Neutrophil (primary cell): ENCODE measurements around the gene RFWD3.

Experiments
- H3K27ac ChIP-seq: fragments of 200-600 bp; sonication (generic); 2 replicates; pipeline ENCODE4 v1.5.1; 2016; ENCODE audit warnings: mild to moderate bottlenecking, moderate library complexity
- H3K27me3 ChIP-seq: fragments of 200-600 bp; sonication (generic); 2 replicates; pipeline ENCODE4 v1.6.0; 2016; ENCODE audit warnings: mild to moderate bottlenecking
- H3K36me3 ChIP-seq: fragments of 200-600 bp; sonication (generic); 2 replicates; pipeline ENCODE4 v1.5.1; 2017
- H3K4me1 ChIP-seq, 2 experiments: fragments of 200-600 bp in 1 of 2; sonication (generic) in 1 of 2; 1 replicate in 1 of 2; 2 replicates in 1 of 2; pipeline versions ENCODE4 v1.5.1 to v1.6.1; 2013 to 2016; ENCODE audit warnings: low read depth in 1 of 2, low read length in 1 of 2, mild to moderate bottlenecking in 1 of 2, moderate library complexity in 1 of 2; ENCODE audit not compliant: control insufficient read depth in 1 of 2, insufficient read depth in 1 of 2
- H3K4me3 ChIP-seq, 2 experiments: fragments of 200-600 bp in 1 of 2; sonication (generic) in 1 of 2; 1 replicate in 1 of 2; 2 replicates in 1 of 2; pipeline ENCODE4 v1.5.1; 2013 to 2016; ENCODE audit warnings: low read depth in 1 of 2, low read length in 1 of 2, mild to moderate bottlenecking in 1 of 2, moderate library complexity in 1 of 2
- H3K9me3 ChIP-seq: fragments of 200-600 bp; sonication (generic); 2 replicates; pipeline ENCODE4 v1.5.1; 2016
- CTCF ChIP-seq: fragments of 200-600 bp; sonication (generic); IDR thresholded peaks from 2 replicates; pipeline ENCODE4 v1.5.1; 2016; ENCODE audit warnings: antibody characterized with exemption

Gene RFWD3

GRCh38 chr16:74710401-74710800, 43.7 kb upstream of the RFWD3 start:
- Histone ChIP-seq H3K9me3 (no peaks in the 10 kb centered on the region), H3K27me3 (no peaks in the 10 kb centered on the region), H3K27ac (no peak overlapping the region), H3K36me3 (no peaks in the 10 kb centered on the region), H3K4me3 (no peak overlapping the region), H3K4me1 (peaks cover 29 to 44% of the 10 kb centered on the region in 2 experiments)
- TF ChIP-seq CTCF: no peak

- H3K4me3 ChIP-seq: peak overlapping the region in 1 of 2 experiments; percentile 10
- H3K27ac ChIP-seq: peak overlapping the region; percentile 73
- no peaks in the 10 kb centered on the region for H3K36me3 ChIP-seq
- peaks cover 32 to 52% of the 10 kb centered on the region in 2 experiments for H3K4me1 ChIP-seq
- peak; percentile 96 for TF ChIP-seq CTCF
- no peaks in the 10 kb centered on the region for H3K27me3 ChIP-seq
- H3K9me3 ChIP-seq: no peaks in the 10 kb centered on the region
Observed at GRCh38 chr16:74709441-74709877, 42.8 kb upstream of the RFWD3 start.

- H3K27me3 ChIP-seq: no peaks in the 10 kb centered on the region
- TF ChIP-seq CTCF: no peak
- peak within 1 kb of the TSS; percentile 74 to 87 for H3K4me3 ChIP-seq
- peaks cover 6% of the 10 kb centered on the region for H3K36me3 ChIP-seq
- no peaks in the 10 kb centered on the region for H3K9me3 ChIP-seq
- peaks cover 70 to 93% of the 10 kb centered on the region in 2 experiments for H3K4me1 ChIP-seq
- H3K27ac ChIP-seq: peak within 1 kb of the TSS; percentile 96
Observed at GRCh38 chr16:74700438-74701225, 34.0 kb upstream of the RFWD3 start, which contains the start of gene MLKL. Gene MLKL (minus strand): TSS chr16:74700862. CDS start chr16:74695757, 5,105 bp downstream.

- no peak for TF ChIP-seq CTCF
- Histone ChIP-seq H3K9me3 (no peaks in the 10 kb centered on the region), H3K4me1 (peaks cover 71 to 93% of the 10 kb centered on the region in 2 experiments), H3K27me3 (no peaks in the 10 kb centered on the region), H3K4me3 (peak overlapping the region; percentile 74 to 87), H3K36me3 (peaks cover 12% of the 10 kb centered on the region), H3K27ac (peak overlapping the region; percentile 96)
Observed at GRCh38 chr16:74700116-74700437, 33.4 kb upstream of the RFWD3 start.

GRCh38 chr16:74699666-74700065, 33.0 kb upstream of the RFWD3 start:
- Histone ChIP-seq H3K9me3 (no peaks in the 10 kb centered on the region), H3K4me3 (peak overlapping the region; percentile 74 to 87), H3K4me1 (peaks cover 72 to 90% of the 10 kb centered on the region in 2 experiments), H3K36me3 (peaks cover 16% of the 10 kb centered on the region), H3K27me3 (no peaks in the 10 kb centered on the region), H3K27ac (peak overlapping the region; percentile 96)
- no peak for TF ChIP-seq CTCF
